A673 (cell line): ENCODE data around the gene DCN.

ENCODE experiments used
- EZH2 ChIP-seq: fragments of 200-600 bp; sonication (generic); IDR thresholded peaks from 2 replicates; pipeline ENCODE4 v1.6.1; 2017; ENCODE audit warnings: borderline replicate concordance, low read depth, mild to moderate bottlenecking, mixed read lengths, antibody characterized with exemption, low read length; ENCODE audit not compliant: poor library complexity, severe bottlenecking
- TF ChIP-seq, protein P1 (sequence below): fragments of 300-800, 200-600 bp; sonication (generic); conservative IDR thresholded peaks from 2 replicates; pipeline ENCODE4 v1.5.1; 2017; ENCODE audit warnings: low read depth, mild to moderate bottlenecking, antibody characterized with exemption, low read length, moderate library complexity, mixed read lengths

DNA sequence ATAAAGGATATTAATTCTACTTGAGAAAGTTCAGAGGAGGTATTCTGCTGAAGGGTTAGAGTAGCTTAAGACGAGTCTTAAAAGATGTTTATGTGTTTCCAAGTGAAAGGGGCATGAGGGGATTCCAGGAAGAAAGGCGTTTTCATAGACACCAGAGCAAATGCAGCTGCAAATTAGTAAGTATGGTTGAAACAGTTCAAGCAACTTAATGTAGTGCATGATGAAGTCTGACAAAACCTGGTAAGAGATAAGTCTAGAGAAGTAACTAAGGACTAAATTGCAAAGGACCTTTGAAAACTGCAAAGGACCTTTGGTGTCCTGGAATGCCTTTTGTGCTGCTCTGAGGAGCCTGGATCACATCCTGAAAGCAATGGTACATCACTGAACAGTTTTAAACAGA, 82.8 kb downstream of the DCN start:
- TF ChIP-seq, protein P1, sequence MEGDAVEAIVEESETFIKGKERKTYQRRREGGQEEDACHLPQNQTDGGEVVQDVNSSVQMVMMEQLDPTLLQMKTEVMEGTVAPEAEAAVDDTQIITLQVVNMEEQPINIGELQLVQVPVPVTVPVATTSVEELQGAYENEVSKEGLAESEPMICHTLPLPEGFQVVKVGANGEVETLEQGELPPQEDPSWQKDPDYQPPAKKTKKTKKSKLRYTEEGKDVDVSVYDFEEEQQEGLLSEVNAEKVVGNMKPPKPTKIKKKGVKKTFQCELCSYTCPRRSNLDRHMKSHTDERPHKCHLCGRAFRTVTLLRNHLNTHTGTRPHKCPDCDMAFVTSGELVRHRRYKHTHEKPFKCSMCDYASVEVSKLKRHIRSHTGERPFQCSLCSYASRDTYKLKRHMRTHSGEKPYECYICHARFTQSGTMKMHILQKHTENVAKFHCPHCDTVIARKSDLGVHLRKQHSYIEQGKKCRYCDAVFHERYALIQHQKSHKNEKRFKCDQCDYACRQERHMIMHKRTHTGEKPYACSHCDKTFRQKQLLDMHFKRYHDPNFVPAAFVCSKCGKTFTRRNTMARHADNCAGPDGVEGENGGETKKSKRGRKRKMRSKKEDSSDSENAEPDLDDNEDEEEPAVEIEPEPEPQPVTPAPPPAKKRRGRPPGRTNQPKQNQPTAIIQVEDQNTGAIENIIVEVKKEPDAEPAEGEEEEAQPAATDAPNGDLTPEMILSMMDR: no peak
- TF ChIP-seq EZH2: no peak
